NCI-H128 (cell line): ENCODE measurements around the gene HAO2.

ENCODE experiments used
- DNase-seq: peaks from one replicate; lab custom pipeline; 2025; ENCODE audit not compliant: unreplicated experiment; lab: John Stamatoyannopoulos, UW

Gene HAO2

DNA sequence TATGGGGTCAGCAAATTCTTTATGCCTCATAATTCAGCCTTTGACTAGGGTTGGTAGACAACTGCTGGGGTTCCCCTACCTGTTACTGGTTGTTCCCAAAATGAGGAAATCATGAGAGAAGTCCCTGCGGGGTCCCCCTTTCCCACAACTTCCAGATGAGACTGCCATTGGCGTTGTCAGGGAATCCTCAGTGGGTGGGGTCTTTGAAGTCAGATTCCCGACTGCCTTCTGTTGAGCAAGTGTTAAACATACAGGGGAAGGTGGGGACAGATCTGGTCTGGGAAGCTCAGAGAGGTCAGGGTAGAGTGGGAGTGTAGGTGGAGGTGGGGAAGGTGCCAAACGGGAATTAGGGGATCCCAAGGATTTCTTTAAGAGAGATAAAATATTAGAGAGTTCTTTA lies 61.1 kb downstream of the HAO2 start:
- DNase-seq, result no peak

- no peak for DNase-seq
These were observed 61.9 kb downstream of the HAO2 start for GRCh38 chr1:119430486-119430885.

DNA sequence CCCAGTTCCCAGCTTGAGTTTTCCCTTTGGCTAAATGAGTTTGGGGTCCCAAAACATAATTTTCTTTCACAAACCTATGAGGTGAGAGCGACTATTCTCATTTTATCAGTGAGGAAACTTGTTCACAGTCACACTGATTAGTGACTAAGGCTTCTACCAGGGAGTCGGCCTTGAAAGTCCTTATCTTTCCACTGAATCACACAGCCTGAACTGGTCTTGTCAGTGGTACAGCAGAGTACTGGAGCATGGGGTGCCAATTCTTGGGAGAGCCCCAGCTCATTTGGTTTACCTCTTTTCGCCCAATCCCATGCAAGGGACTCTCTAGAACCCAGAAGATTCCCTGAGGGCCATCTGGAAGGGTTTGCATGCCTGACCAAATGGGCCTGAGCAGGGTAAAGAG lies 63.3 kb downstream of the HAO2 start:
- DNase-seq, result no peak

DNA sequence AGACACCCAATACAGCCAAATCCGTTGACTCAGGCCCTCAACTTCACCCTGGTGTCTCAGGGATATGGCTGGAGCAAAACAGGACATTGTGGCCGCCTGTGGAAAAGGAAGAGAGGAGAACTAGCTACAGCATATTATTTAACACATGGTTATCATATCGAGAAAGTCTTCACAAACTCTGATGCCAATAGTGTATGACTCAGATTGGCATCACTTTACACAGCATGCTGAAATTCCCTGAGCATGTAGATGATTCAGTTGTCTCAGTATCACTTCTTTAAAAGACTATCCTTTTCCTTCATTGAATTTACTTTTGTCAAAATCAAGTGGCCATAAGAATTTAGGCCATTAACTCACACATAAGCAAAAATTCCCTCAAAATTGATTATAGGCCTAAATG lies 66.5 kb downstream of the HAO2 start:
- DNase-seq, result no peak

DNA sequence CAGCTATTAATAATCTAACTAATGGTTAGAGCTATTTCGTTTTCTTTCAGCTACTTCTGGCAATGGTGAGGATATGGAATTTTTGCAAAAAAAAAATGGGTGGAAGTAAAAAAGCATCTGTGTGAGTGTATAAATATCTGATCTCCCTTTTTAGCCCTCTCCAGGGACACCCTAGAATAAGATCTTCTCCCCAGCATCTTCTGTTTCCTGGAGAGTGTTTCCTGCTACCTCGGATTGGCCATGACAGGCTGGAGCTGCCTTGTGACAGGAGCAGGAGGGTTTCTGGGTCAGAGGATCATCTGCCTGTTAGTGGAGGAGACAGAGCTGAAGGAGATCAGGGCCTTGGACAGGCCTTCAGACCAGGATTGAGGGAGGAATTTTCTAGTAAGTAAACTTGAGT lies 70.2 kb downstream of the HAO2 start:
- DNase-seq, result no peak

DNA sequence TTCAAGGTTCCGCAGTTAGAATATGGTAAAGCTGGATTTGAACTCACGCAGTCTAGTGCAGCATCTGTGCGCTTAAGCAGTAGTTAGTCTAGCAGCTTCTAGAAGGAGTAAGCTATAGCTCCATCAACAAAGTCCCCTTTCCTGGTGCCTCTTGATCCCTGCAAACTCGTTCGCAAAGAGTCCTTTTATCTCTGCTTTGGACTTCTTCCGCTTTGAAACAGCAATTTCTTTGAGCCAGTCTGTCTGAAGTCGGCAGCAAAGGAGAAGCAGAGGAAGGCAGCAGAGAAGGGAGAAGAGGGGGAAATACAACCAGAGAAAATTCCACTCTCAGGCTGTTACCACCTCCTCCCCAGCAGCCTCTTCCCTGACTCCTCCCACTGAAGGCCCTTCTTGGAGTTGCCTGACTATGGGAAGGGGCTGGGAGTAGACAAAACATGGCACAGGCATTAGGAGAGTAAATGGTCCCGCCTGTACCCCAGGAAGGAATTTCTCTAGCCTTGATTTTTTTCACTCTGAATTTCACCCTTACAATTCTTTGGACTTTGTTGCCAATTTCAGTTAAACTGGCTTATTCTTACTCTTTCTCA lies 72.2 kb downstream of the HAO2 start:
- DNase-seq, result no peak

GRCh38 chr1:119442756-119443155 lies 74.2 kb downstream of the HAO2 start:
- DNase-seq, result no peak
